Mononuclear cell (primary cell): ENCODE measurements around the gene PSMD9. TPM values are rescaled to one million over a fixed set of nuclear protein-coding genes. Genes with fewer than 3 reads are reported as not detected.
"Not testable (repeated sequence)": the region's sequence is repeated elsewhere in the genome, so short reads cannot be mapped to it uniquely, and the experiment has no call there.

ENCODE experiments used
- H3K27me3 ChIP-seq: 2 replicates; pipeline ENCODE4 v1.6.0; 2011; ENCODE audit warnings: low read length, control low read depth; ENCODE audit not compliant: insufficient read depth
- H3K4me1 ChIP-seq: 2 replicates; pipeline ENCODE4 v1.5.1; 2011; ENCODE audit warnings: mild to moderate bottlenecking, low read length, control low read depth; ENCODE audit not compliant: insufficient read depth
- H3K4me3 ChIP-seq: 2 replicates; pipeline ENCODE4 v1.5.1; 2011; ENCODE audit warnings: mild to moderate bottlenecking, low read length, moderate library complexity
- H3K9me3 ChIP-seq: 2 replicates; pipeline ENCODE4 v1.5.1; 2011; ENCODE audit warnings: low read depth, mild to moderate bottlenecking, control low read depth, low read length
- total RNA-seq: library from RNA; depleted of rRNA; stranded (reverse); fragments of >200 nt; gene quantifications from one replicate; pipeline ENCODE4 v1.2.3, GENCODE V29; 2012

The PSMD9 gene
- total RNA-seq, 1 donor: 25.0 TPM

GRCh38 chr12:121860699-121861098 lies 27.9 kb upstream of the PSMD9 start:
- H3K4me1 ChIP-seq, H3K9me3 ChIP-seq, H3K4me3 ChIP-seq, H3K27me3 ChIP-seq: not testable (repeated sequence)

DNA sequence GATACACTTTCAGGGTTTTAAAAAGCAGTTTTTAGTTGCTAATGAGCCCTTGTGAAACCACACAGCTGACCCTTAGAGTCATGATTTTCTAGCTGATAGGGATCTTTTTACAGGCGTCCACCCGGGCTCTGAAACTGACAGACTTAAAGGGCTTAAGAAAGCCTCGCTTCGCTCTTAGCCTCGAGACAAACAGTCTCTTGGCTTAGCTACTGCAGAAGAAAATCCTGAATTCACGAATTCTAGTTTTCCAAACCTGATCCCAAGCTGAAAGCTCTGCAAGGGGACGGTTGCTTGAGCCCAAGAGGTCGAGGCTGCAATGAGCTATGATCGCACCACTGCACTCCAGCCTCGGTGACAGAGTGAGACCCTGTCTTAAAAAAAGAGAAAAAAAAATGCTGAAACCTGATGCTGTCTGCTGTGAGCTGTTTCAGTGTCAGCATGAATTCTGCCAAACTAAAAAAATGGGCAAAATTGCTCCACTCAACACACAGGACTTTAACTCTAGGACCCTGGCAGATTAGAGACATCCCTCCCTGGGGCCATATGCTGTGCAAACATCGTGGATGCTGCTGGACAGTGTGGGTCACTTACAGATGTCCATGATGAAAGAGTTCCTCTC lies 26.8 kb upstream of the PSMD9 start:
- H3K4me1 ChIP-seq: no peaks in the 10 kb centered on the region
- H3K27me3 ChIP-seq: no peaks in the 10 kb centered on the region
- no peak overlapping the region for H3K4me3 ChIP-seq
- no peaks in the 10 kb centered on the region for H3K9me3 ChIP-seq

- H3K4me1 ChIP-seq: no peaks in the 10 kb centered on the region
- H3K4me3 ChIP-seq: no peak overlapping the region
- H3K9me3 ChIP-seq: no peaks in the 10 kb centered on the region
- no peaks in the 10 kb centered on the region for H3K27me3 ChIP-seq
Measured at GRCh38 chr12:121866331-121866730, 22.3 kb upstream of the PSMD9 start.

DNA sequence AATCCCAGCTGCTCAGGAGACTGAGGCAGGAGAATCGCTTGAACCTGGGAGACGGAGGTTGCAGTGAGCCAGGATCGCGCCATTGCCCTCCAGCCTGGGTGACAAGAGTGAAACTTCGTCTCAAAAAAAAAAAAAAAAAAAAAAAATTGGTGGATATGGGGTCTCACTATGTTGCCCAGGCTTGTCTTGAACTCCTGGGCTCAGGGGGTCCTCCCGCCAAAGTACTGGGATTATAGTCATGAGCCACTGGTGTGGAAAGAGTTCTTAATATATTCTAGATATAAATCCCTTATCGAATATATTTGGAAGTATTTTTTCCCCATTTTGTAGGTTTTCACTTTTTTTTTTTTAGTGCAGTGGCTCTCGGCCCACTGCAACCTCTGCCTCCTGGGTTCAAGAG lies 19.4 kb upstream of the PSMD9 start:
- not testable (repeated sequence) for H3K27me3 ChIP-seq, H3K4me3 ChIP-seq, H3K4me1 ChIP-seq, H3K9me3 ChIP-seq

GRCh38 chr12:121871467-121871866 lies 17.1 kb upstream of the PSMD9 start:
- H3K27me3 ChIP-seq: no peaks in the 10 kb centered on the region
- H3K4me1 ChIP-seq: peaks cover 21% of the 10 kb centered on the region
- H3K4me3 ChIP-seq: no peak overlapping the region
- no peaks in the 10 kb centered on the region for H3K9me3 ChIP-seq

GRCh38 chr12:121872546-121873215 lies 15.9 kb upstream of the PSMD9 start:
- peaks cover 31% of the 10 kb centered on the region for H3K4me1 ChIP-seq
- no peak overlapping the region for H3K4me3 ChIP-seq
- no peaks in the 10 kb centered on the region for H3K27me3 ChIP-seq
- H3K9me3 ChIP-seq: no peaks in the 10 kb centered on the region

DNA sequence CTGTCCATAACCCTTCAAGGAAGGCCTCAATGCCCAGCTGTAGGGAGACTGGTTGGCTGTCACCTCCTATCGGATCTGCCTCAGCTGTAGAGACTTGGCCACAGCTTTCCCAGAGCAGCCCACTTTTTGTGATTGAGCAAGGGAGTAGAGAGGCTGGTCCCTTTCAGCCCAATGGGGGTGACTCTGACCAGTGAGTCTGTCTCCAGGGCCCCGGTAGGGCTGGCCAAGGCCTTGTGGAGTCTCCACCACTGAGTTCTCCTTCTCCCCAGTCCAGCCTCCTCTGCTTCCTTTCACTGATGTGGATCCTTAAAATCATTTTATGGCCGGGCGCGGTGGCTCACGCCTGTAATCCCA lies 15.4 kb upstream of the PSMD9 start:
- Histone ChIP-seq H3K27me3 (no peaks in the 10 kb centered on the region), H3K4me1 (peaks cover 34% of the 10 kb centered on the region), H3K9me3 (no peaks in the 10 kb centered on the region), H3K4me3 (no peak overlapping the region)

- Histone ChIP-seq H3K9me3 (no peaks in the 10 kb centered on the region), H3K4me3 (no peak overlapping the region), H3K27me3 (no peaks in the 10 kb centered on the region), H3K4me1 (peaks cover 34% of the 10 kb centered on the region)
Measured at GRCh38 chr12:121874071-121874470, 14.5 kb upstream of the PSMD9 start.

DNA sequence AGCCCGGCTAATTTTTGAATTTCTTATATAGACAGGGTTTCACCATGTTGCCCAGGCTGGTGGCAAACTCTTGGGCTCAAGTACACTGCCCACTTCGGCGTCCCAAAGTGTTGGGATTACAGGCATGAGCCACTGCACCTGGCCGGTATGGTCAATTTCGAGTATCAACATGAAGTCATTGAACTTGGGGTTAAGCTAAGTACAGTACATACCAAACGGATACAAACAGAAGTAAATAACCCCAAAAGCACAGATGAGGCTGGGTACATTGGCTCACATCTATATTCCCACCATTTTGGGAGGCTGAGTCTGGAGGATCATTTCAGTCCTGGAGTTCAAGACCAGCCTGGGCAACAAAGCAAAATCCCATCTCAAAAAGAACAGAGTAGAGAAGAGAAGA lies 13.0 kb upstream of the PSMD9 start:
- H3K27me3 ChIP-seq: no peaks in the 10 kb centered on the region
- no peak overlapping the region for H3K4me3 ChIP-seq
- peaks cover 34% of the 10 kb centered on the region for H3K4me1 ChIP-seq
- no peaks in the 10 kb centered on the region for H3K9me3 ChIP-seq

- H3K4me3 ChIP-seq, H3K27me3 ChIP-seq, H3K9me3 ChIP-seq: not testable (repeated sequence)
- peaks cover 34% of the 10 kb centered on the region for H3K4me1 ChIP-seq
Measured at GRCh38 chr12:121876080-121876447, 12.5 kb upstream of the PSMD9 start.

GRCh38 chr12:121883315-121883660 lies 5.3 kb upstream of the PSMD9 start:
- H3K9me3 ChIP-seq: no peaks in the 10 kb centered on the region
- H3K27me3 ChIP-seq: no peaks in the 10 kb centered on the region
- no peak overlapping the region for H3K4me3 ChIP-seq
- H3K4me1 ChIP-seq: peaks cover 3% of the 10 kb centered on the region

DNA sequence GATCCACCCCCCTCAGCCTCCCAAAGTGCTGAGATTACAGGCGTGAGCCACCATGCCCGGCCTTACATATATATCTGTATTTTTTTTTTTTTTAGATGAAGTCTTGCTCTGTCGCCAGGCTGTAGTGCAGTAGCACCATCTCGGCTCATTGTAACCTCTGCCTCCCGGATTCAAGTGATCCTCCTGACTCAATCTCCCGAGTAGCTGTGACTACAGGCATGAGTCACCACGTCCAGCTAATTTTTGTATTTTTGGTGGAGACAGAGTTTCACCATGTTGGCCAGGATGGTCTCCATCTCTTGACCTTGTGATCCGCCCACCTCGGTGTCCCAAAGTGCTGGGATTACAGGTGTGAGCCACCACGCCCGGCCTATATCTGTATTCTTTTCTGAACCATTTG lies 3.5 kb upstream of the PSMD9 start:
- not testable (repeated sequence) for H3K27me3 ChIP-seq, H3K4me3 ChIP-seq, H3K9me3 ChIP-seq
- H3K4me1 ChIP-seq: peaks cover 15% of the 10 kb centered on the region

GRCh38 chr12:121888083-121888477 lies 510 bp upstream of the PSMD9 start:
- Histone ChIP-seq H3K4me3 (peak overlapping the region; percentile 87), H3K9me3 (no peaks in the 10 kb centered on the region), H3K27me3 (no peaks in the 10 kb centered on the region), H3K4me1 (peaks cover 20% of the 10 kb centered on the region)

- H3K4me1 ChIP-seq: peaks cover 26% of the 10 kb centered on the region
- H3K27me3 ChIP-seq: no peaks in the 10 kb centered on the region
- peak overlapping the region; percentile 87 for H3K4me3 ChIP-seq
- no peaks in the 10 kb centered on the region for H3K9me3 ChIP-seq
Measured at GRCh38 chr12:121889274-121889624, 659 bp downstream of the PSMD9 start.

- H3K9me3 ChIP-seq, H3K27me3 ChIP-seq: not testable (repeated sequence)
- Histone ChIP-seq H3K4me1 (peaks cover 26% of the 10 kb centered on the region), H3K4me3 (peak overlapping the region; percentile 87)
Measured at GRCh38 chr12:121889661-121890060, 1.1 kb downstream of the PSMD9 start.

DNA sequence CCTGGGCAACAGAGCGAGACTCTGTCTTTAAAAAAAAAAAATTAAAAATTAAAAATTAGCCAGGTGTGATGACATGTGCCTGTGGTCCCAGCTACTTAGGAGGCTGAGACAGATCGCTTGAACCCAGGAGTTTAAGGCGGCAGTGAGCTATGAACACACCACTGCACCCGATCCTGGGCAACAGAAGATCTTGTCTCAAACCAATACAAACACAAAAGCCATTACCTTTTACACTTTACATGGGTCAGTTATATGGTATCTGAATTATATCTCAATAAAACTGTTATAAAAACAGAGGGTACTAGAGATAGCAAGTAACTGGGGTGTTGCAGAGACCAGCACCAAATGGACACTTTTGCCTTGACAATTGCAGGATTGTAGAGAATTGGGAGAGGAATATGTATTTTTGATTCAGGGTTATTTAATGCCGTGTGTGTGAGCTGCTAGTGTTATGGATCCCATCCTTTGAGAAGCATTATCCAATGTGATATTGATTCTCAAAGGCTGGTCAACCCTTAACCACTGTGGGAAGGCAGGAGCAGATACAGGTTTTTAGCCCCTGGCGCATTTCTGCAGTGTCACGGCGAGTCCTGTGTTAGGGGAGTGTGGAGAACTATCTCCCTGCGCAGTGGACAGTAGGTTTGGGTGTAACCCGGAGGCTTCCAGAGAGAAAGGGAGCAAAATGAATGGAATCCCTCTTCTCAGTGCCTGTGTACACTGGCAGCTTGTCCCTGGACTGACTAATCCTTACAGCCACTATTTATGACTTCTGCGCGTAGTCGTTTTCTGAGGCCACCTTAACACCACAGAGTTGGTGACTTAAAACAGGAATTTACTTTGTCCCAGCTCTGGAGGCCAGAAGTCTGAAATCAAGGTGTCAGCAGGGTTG lies 4.3 kb downstream of the PSMD9 start:
- no peaks in the 10 kb centered on the region for H3K27me3 ChIP-seq
- no peak overlapping the region for H3K4me3 ChIP-seq
- H3K4me1 ChIP-seq: peaks cover 26% of the 10 kb centered on the region
- no peaks in the 10 kb centered on the region for H3K9me3 ChIP-seq
